CD4-positive, alpha-beta T cell treated with Interleukin-15 for 1 hour (primary cell): ENCODE data around the gene PRAMEF20.
"Not testable (repeated sequence)": the region's sequence is repeated elsewhere in the genome, so short reads cannot be mapped to it uniquely, and the experiment has no call there.

ENCODE experiments used
- DNase-seq: peaks from one replicate; pipeline ENCODE4 v3.0.0-alpha.2; 2020

PRAMEF20 gene

GRCh38 chr1:13410150-13410549, at the start of gene PRAMEF20:
PRAMEF20 (plus strand) TSS chr1:13410450; CDS start chr1:13416355, 5,905 bp downstream.
- DNase-seq = not testable (repeated sequence)

GRCh38 chr1:13362364-13362763, 47.9 kb upstream of the PRAMEF20 start:
- DNase-seq = not testable (repeated sequence)

GRCh38 chr1:13364928-13365327, 45.3 kb upstream of the PRAMEF20 start:
- not testable (repeated sequence) for DNase-seq

- not testable (repeated sequence) for DNase-seq
Observed at GRCh38 chr1:13366536-13366935, 43.7 kb upstream of the PRAMEF20 start.

- not testable (repeated sequence) for DNase-seq
Observed at GRCh38 chr1:13368544-13368943, 41.7 kb upstream of the PRAMEF20 start.

GRCh38 chr1:13378983-13379382, 31.3 kb upstream of the PRAMEF20 start:
- DNase-seq = not testable (repeated sequence)

GRCh38 chr1:13380380-13380779, 29.9 kb upstream of the PRAMEF20 start:
- DNase-seq = not testable (repeated sequence)

- not testable (repeated sequence) for DNase-seq
Observed at GRCh38 chr1:13389332-13389731, 20.9 kb upstream of the PRAMEF20 start, which contains the start of gene PRAMEF17. PRAMEF17 (plus strand) TSS chr1:13389632; CDS start chr1:13389658, 26 bp downstream.

GRCh38 chr1:13393004-13393403, 17.2 kb upstream of the PRAMEF20 start:
- not testable (repeated sequence) for DNase-seq

- not testable (repeated sequence) for DNase-seq
Observed at GRCh38 chr1:13394761-13395160, 15.5 kb upstream of the PRAMEF20 start.

GRCh38 chr1:13395311-13395710, 14.9 kb upstream of the PRAMEF20 start:
- not testable (repeated sequence) for DNase-seq

- no peak for DNase-seq
Observed at GRCh38 chr1:13407811-13408210, 2.4 kb upstream of the PRAMEF20 start.

GRCh38 chr1:13430495-13430894, 20.2 kb downstream of the PRAMEF20 start:
- DNase-seq = no peak

GRCh38 chr1:13432251-13432650, 22.0 kb downstream of the PRAMEF20 start:
- no peak for DNase-seq

- not testable (repeated sequence) for DNase-seq
Observed at GRCh38 chr1:13433694-13434358, 23.6 kb downstream of the PRAMEF20 start.

- DNase-seq = no peak
Observed at GRCh38 chr1:13435458-13435857, 25.2 kb downstream of the PRAMEF20 start.

GRCh38 chr1:13439104-13439783, 29.0 kb downstream of the PRAMEF20 start:
- not testable (repeated sequence) for DNase-seq

- no peak for DNase-seq
Observed at GRCh38 chr1:13443335-13443979, 33.2 kb downstream of the PRAMEF20 start.

GRCh38 chr1:13450204-13450603, 40.0 kb downstream of the PRAMEF20 start:
- DNase-seq = no peak

- DNase-seq = no peak
Observed at GRCh38 chr1:13451399-13451965, 41.2 kb downstream of the PRAMEF20 start.

GRCh38 chr1:13456904-13457532, 46.8 kb downstream of the PRAMEF20 start:
- DNase-seq = no peak

GRCh38 chr1:13461977-13462376, 51.7 kb downstream of the PRAMEF20 start:
- DNase-seq = no peak

GRCh38 chr1:13462682-13463081, 52.4 kb downstream of the PRAMEF20 start:
- DNase-seq = no peak
